ENCODE results near the gene TMEM219.
A peak's percentile ranks its signal among the peaks of the same experiment; 100 is the strongest.

Gene TMEM219

DNA sequence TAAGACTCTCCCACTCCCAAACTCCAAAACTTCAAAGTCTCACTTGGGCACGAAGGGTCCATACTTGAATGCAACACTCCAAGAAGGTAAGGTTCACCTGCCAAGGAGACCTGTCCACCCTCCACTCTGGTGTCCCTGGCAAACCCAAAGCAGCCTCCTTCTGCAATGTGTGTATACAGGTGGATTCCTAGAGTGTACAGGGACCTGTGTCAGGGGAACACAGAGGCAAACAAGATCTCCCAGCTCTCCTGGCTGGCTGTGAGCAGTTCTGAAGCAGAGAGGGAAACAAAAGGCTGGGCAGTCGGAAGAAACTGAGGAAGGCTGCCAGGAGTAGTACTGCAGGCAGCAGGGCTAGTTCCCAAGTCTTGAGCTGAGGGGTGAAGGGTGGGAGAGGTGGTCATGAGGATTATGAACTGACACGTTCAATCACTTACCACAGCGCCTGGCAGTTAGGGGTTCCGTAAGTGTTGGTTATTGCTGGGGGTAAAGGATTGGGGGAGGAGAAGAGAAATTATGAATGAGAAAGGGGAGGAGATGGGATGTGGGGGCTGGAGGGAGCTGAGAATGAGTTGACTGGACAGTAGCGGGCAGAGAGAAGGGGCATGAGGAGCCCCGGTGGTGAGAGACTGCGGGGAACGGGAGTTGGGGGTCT, 36.6 kb upstream of the TMEM219 start:
- no peaks in the 10 kb centered on the region for H3K27me3 ChIP-seq (ENCODE audit: low read length)
- H3K27ac ChIP-seq (ENCODE audit: low read depth, low read length), result no peak overlapping the region
- TF ChIP-seq EZH2phosphoT487 (conservative IDR thresholded peaks at IDR 0.05; ENCODE audit: low read length), result no peak
- TF ChIP-seq, protein P1, sequence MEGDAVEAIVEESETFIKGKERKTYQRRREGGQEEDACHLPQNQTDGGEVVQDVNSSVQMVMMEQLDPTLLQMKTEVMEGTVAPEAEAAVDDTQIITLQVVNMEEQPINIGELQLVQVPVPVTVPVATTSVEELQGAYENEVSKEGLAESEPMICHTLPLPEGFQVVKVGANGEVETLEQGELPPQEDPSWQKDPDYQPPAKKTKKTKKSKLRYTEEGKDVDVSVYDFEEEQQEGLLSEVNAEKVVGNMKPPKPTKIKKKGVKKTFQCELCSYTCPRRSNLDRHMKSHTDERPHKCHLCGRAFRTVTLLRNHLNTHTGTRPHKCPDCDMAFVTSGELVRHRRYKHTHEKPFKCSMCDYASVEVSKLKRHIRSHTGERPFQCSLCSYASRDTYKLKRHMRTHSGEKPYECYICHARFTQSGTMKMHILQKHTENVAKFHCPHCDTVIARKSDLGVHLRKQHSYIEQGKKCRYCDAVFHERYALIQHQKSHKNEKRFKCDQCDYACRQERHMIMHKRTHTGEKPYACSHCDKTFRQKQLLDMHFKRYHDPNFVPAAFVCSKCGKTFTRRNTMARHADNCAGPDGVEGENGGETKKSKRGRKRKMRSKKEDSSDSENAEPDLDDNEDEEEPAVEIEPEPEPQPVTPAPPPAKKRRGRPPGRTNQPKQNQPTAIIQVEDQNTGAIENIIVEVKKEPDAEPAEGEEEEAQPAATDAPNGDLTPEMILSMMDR (IDR thresholded peaks at IDR 0.05; ENCODE audit: insufficient read depth, low read length, poor library complexity, severe bottlenecking), result no peak
- peak overlapping the region; percentile 80 for H3K9ac ChIP-seq (ENCODE audit: low read length)
- no peaks in the 10 kb centered on the region for H3F3A ChIP-seq (ENCODE audit: insufficient read depth)
- no peaks in the 10 kb centered on the region for H3K9me2 ChIP-seq (replicated peaks; ENCODE audit: insufficient read depth, low read length)
- H3K36me3 ChIP-seq (ENCODE audit: low read length), result peaks cover 3% of the 10 kb centered on the region; the same call in 1 of the 2 replicates
- peak overlapping the region; percentile 69 for H2AFZ ChIP-seq (ENCODE audit: low read depth, low read length, severe bottlenecking)
- peak overlapping the region; percentile 78 for H3K4me2 ChIP-seq (ENCODE audit: low read depth, low read length, poor library complexity, severe bottlenecking)
- H3K9me3 ChIP-seq (ENCODE audit: insufficient read depth, low read length), result no peaks in the 10 kb centered on the region
- peak overlapping the region; percentile 59 for H3K4me3 ChIP-seq (ENCODE audit: insufficient read depth, low read length, poor library complexity, severe bottlenecking)
- H4K20me1 ChIP-seq (ENCODE audit: low read depth, low read length), result no peaks in the 10 kb centered on the region
- H3K79me2 ChIP-seq (ENCODE audit: insufficient read depth, low read length), result peaks cover 14% of the 10 kb centered on the region

- peak within 1 kb of the TSS; percentile 83 for H2AFZ ChIP-seq (ENCODE audit: low read depth, low read length, severe bottlenecking)
- H3K4me3 ChIP-seq (ENCODE audit: insufficient read depth, low read length, poor library complexity, severe bottlenecking), result peak within 1 kb of the TSS; percentile 59
- peak within 1 kb of the TSS; percentile 80 for H3K9ac ChIP-seq (ENCODE audit: low read length)
- H3K4me2 ChIP-seq (ENCODE audit: low read depth, low read length, poor library complexity, severe bottlenecking), result peak within 1 kb of the TSS; percentile 78
- peak within 1 kb of the TSS; percentile 46 for H3K27ac ChIP-seq (ENCODE audit: low read depth, low read length)
- no peaks in the 10 kb centered on the region for H3K9me3 ChIP-seq (ENCODE audit: insufficient read depth, low read length)
- TF ChIP-seq, protein P1 (IDR thresholded peaks at IDR 0.05; ENCODE audit: insufficient read depth, low read length, poor library complexity, severe bottlenecking), result no peak
- no peak for TF ChIP-seq EZH2phosphoT487 (conservative IDR thresholded peaks at IDR 0.05; ENCODE audit: low read length)
- no peaks in the 10 kb centered on the region for H4K20me1 ChIP-seq (ENCODE audit: low read depth, low read length)
- no peaks in the 10 kb centered on the region for H3K27me3 ChIP-seq (ENCODE audit: low read length)
- peaks cover 14% of the 10 kb centered on the region for H3K79me2 ChIP-seq (ENCODE audit: insufficient read depth, low read length)
- no peaks in the 10 kb centered on the region for H3F3A ChIP-seq (ENCODE audit: insufficient read depth)
- H3K36me3 ChIP-seq (ENCODE audit: low read length), result no peaks in the 10 kb centered on the region
- no peaks in the 10 kb centered on the region for H3K9me2 ChIP-seq (replicated peaks; ENCODE audit: insufficient read depth, low read length)
These were observed 35.8 kb upstream of the TMEM219 start, which contains the start of gene KCTD13 for GRCh38 chr16:29925781-29926710. Gene KCTD13 (minus strand): TSS chr16:29926226. CDS start chr16:29926033, 193 bp downstream.

- H3K9ac ChIP-seq (ENCODE audit: low read length), result peak overlapping the region; percentile 80
- no peaks in the 10 kb centered on the region for H4K20me1 ChIP-seq (ENCODE audit: low read depth, low read length)
- peak overlapping the region; percentile 59 for H3K4me3 ChIP-seq (ENCODE audit: insufficient read depth, low read length, poor library complexity, severe bottlenecking)
- H3K36me3 ChIP-seq (ENCODE audit: low read length), result no peaks in the 10 kb centered on the region
- no peaks in the 10 kb centered on the region for H3K27me3 ChIP-seq (ENCODE audit: low read length)
- peaks cover 14% of the 10 kb centered on the region for H3K79me2 ChIP-seq (ENCODE audit: insufficient read depth, low read length)
- no peaks in the 10 kb centered on the region for H3K9me3 ChIP-seq (ENCODE audit: insufficient read depth, low read length)
- no peak for TF ChIP-seq EZH2phosphoT487 (conservative IDR thresholded peaks at IDR 0.05; ENCODE audit: low read length)
- TF ChIP-seq, protein P1 (IDR thresholded peaks at IDR 0.05; ENCODE audit: insufficient read depth, low read length, poor library complexity, severe bottlenecking), result no peak
- no peaks in the 10 kb centered on the region for H3F3A ChIP-seq (ENCODE audit: insufficient read depth)
- peak overlapping the region; percentile 83 for H2AFZ ChIP-seq (ENCODE audit: low read depth, low read length, severe bottlenecking)
- H3K9me2 ChIP-seq (replicated peaks; ENCODE audit: insufficient read depth, low read length), result no peaks in the 10 kb centered on the region
- H3K27ac ChIP-seq (ENCODE audit: low read depth, low read length), result peak overlapping the region; percentile 46
- H3K4me2 ChIP-seq (ENCODE audit: low read depth, low read length, poor library complexity, severe bottlenecking), result peak overlapping the region; percentile 78
These were observed 35.2 kb upstream of the TMEM219 start for GRCh38 chr16:29926711-29927052.
